Measurements from ENCODE around the gene ETFB.

Gene ETFB

GRCh38 chr19:51372649-51373504 is 6.7 kb upstream of the ETFB start, which contains the start of gene NKG7:
NKG7 (minus strand) TSS chr19:51372654; CDS start chr19:51372535, 119 bp downstream.
- DNase-seq (ENCODE audit: low spot score) = no peak

GRCh38 chr19:51372021-51372648 is 5.9 kb upstream of the ETFB start:
- no peak for DNase-seq (ENCODE audit: low spot score)

- DNase-seq (ENCODE audit: low spot score) = no peak
Observed at GRCh38 chr19:51371186-51371690, 5.0 kb upstream of the ETFB start.

GRCh38 chr19:51370230-51370629 is 4.0 kb upstream of the ETFB start:
- no peak for DNase-seq (ENCODE audit: low spot score)

- peak; percentile 28 for DNase-seq (ENCODE audit: low spot score)
Observed at GRCh38 chr19:51368366-51369282, 2.4 kb upstream of the ETFB start, which contains the start of gene CLDND2. CLDND2 (minus strand) TSS chr19:51369003; CDS start chr19:51368577, 426 bp downstream.

GRCh38 chr19:51367565-51368365 is 1.6 kb upstream of the ETFB start:
- peak; percentile 96 for DNase-seq (ENCODE audit: low spot score)

- no peak for DNase-seq (ENCODE audit: low spot score)
Observed at GRCh38 chr19:51367255-51367564, 1.0 kb upstream of the ETFB start.

GRCh38 chr19:51366389-51367254 is 434 bp upstream of the ETFB start:
- peak; percentile 99 for DNase-seq (ENCODE audit: low spot score)

- peak; percentile 63 for DNase-seq (ENCODE audit: low spot score)
Observed at GRCh38 chr19:51365211-51365964, 800 bp downstream of the ETFB start.

GRCh38 chr19:51364200-51365106 is 1.7 kb downstream of the ETFB start:
- no peak for DNase-seq (ENCODE audit: low spot score)

GRCh38 chr19:51361239-51361638 is 4.9 kb downstream of the ETFB start:
- DNase-seq (ENCODE audit: low spot score) = no peak

- peak; percentile 75 for DNase-seq (ENCODE audit: low spot score)
Observed at GRCh38 chr19:51359294-51359693, 6.9 kb downstream of the ETFB start.

GRCh38 chr19:51357952-51358351 is 8.2 kb downstream of the ETFB start:
- DNase-seq (ENCODE audit: low spot score) = no peak

- DNase-seq (ENCODE audit: low spot score) = no peak
Observed at GRCh38 chr19:51356159-51356801, 9.9 kb downstream of the ETFB start.

GRCh38 chr19:51354742-51355148 is 11.4 kb downstream of the ETFB start:
- DNase-seq (ENCODE audit: low spot score) = no peak

GRCh38 chr19:51354103-51354741 is 12.0 kb downstream of the ETFB start:
- DNase-seq (ENCODE audit: low spot score) = no peak

- no peak for DNase-seq (ENCODE audit: low spot score)
Observed at GRCh38 chr19:51352783-51353360, 13.3 kb downstream of the ETFB start.

All from hepatic stellate cell (primary cell).